Erythroblast (primary cell): ENCODE measurements around the gene FAM3B.

Experiments
- GATA1 ChIP-seq: IDR thresholded peaks from 2 replicates; pipeline ENCODE4 v1.6.1; 2011; ENCODE audit warnings: low read depth, mild to moderate bottlenecking, control low read depth, low read length, moderate library complexity
- POLR2A ChIP-seq: IDR thresholded peaks from 2 replicates; pipeline ENCODE4 v1.6.1; 2011; ENCODE audit warnings: mild to moderate bottlenecking, low read length

DNA sequence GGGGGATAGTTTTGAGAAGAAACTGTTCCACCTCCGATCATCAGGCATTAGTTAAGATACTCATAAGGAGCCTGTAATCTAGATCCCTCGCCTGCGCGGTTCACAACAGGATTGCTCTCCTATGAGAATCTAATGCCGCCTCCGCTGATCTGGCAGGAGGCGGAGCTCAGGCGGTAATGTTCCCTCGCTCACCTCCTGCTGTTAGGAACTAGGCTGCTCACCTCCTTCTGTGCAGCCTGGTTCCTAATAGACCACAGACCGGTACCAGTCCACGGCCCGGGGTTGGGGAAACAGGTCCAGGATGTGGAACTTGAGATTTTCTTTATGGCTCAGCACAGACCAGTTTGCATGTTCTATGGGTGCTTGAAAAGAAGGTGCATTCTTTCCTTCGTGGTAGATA, 27.2 kb upstream of the FAM3B start:
- TF ChIP-seq POLR2A (no peak), GATA1 (no peak)
